K562 (cell line): ENCODE measurements around the gene PPIL1. TPM values are rescaled to one million over a fixed set of nuclear protein-coding genes. Genes with fewer than 3 reads are reported as not detected.

ENCODE experiments used
- ATAC-seq: fragments of 200-7000 bp; cut with Tn5 transposase; 3 replicates; pipeline ENCODE4 v1.9.1; 2020; ENCODE audit warnings: moderate library complexity
- BruUV-seq: library from RNA; stranded (reverse); fragments of 400-500 nt; replicated peaks from 2 replicates; lab custom pipeline; 2021; lab: Mats Ljungman, UMichigan
- CTCF ChIA-PET: fragments of 300-600 bp; formaldehyde crosslinking; extraction: SDS; loops from one replicate; lab custom pipeline; 2021; ENCODE audit warnings: low intra/inter-chr PET ratio; lab: Yijun Ruan, JAX
- POLR2A ChIA-PET: fragments of 300-600, 350-650 bp; sonication (Branson Sonifier 250); formaldehyde crosslinking; extraction: SDS; loops from one replicate; lab custom pipeline; 2021; ENCODE audit warnings: antibody characterized with exemption, inconsistent platforms; lab: Yijun Ruan, JAX
- DNase-seq, 4 experiments: peaks; one replicate each; pipeline versions ENCODE4 v3.0.0 to v3.0.0-alpha.2; 2011 to 2018; ENCODE audit warnings: low spot score in 3 of 4, mixed read lengths in 3 of 4; ENCODE audit errors: extremely low read depth in 1 of 4
- FAIRE-seq: peaks from 2 replicates; lab custom pipeline; 2011; peaks lifted over from hg19 to GRCh38; lab: Jason Lieb, UNC
- H2AFZ ChIP-seq: 2 replicates; pipeline ENCODE4 v1.6.0; 2011; ENCODE audit warnings: low read depth, low read length, control low read depth, inconsistent platforms
- H3K27ac ChIP-seq: fragments of 200-600 bp; 3 replicates; pipeline ENCODE4 v1.8.0; 2011; ENCODE audit warnings: low read depth, mild to moderate bottlenecking, control low read depth, inconsistent platforms, low read length, moderate library complexity, mixed read lengths; ENCODE audit errors: extremely low read depth
- H3K27me3 ChIP-seq, 2 experiments: fragments of 300-600 bp in 1 of 2; 2 replicates in 1 of 2; 3 replicates in 1 of 2; pipeline versions ENCODE4 v1.6.0 to v1.8.0; 2011; ENCODE audit warnings: inconsistent platforms in 2 of 2, low read length in 2 of 2, mild to moderate bottlenecking in 1 of 2, mixed read lengths in 1 of 2, moderate library complexity in 1 of 2; ENCODE audit not compliant: control insufficient read depth in 2 of 2, insufficient read depth in 2 of 2
- H3K36me3 ChIP-seq: fragments of 300-600 bp; 3 replicates; pipeline ENCODE4 v1.8.0; 2011; ENCODE audit warnings: mild to moderate bottlenecking, low read length, inconsistent platforms; ENCODE audit not compliant: control insufficient read depth, insufficient read depth
- H3K4me1 ChIP-seq, 2 experiments: fragments of 200-600 bp in 1 of 2; replicated peaks in 1 of 2; 2 replicates in 1 of 2; 3 replicates in 1 of 2; pipeline versions ENCODE4 v1.5.1 to v1.8.0; 2011; ENCODE audit warnings: inconsistent platforms in 2 of 2, low read length in 2 of 2, mild to moderate bottlenecking in 1 of 2, mixed read lengths in 1 of 2, moderate library complexity in 1 of 2; ENCODE audit not compliant: control insufficient read depth in 2 of 2, insufficient read depth in 2 of 2
- H3K4me2 ChIP-seq: 2 replicates; pipeline ENCODE4 v1.6.1; 2011; ENCODE audit warnings: low read length, control low read depth, inconsistent platforms, mixed read lengths; ENCODE audit not compliant: insufficient read depth
- H3K4me3 ChIP-seq: fragments of 200-600 bp; sonication (generic), shearing (Covaris generic); 2 replicates; pipeline ENCODE4 v1.5.1; 2016; ENCODE audit warnings: control low read depth, inconsistent platforms
- H3K79me2 ChIP-seq: fragments of 200-600 bp; 3 replicates; pipeline ENCODE4 v1.8.0; 2011; ENCODE audit warnings: low read length, inconsistent platforms; ENCODE audit not compliant: control insufficient read depth, insufficient read depth
- H3K9ac ChIP-seq, 2 experiments: 2 replicates each; pipeline versions ENCODE4 v1.6.0 to v1.6.1; 2011; ENCODE audit warnings: low read depth in 2 of 2, low read length in 2 of 2, control low read depth in 1 of 2, inconsistent platforms in 1 of 2, mild to moderate bottlenecking in 1 of 2, mixed read lengths in 1 of 2; ENCODE audit not compliant: insufficient read depth in 1 of 2
- H3K9me1 ChIP-seq: one replicate; pipeline ENCODE4 v1.6.0; 2011; ENCODE audit warnings: inconsistent platforms, mild to moderate bottlenecking, low read length, moderate library complexity; ENCODE audit not compliant: control insufficient read depth, insufficient read depth
- H3K9me3 ChIP-seq: replicated peaks from 2 replicates; pipeline ENCODE4 v1.5.1; 2011; ENCODE audit warnings: low read depth, low read length, inconsistent platforms; ENCODE audit not compliant: control insufficient read depth, insufficient read depth
- H4K20me1 ChIP-seq: replicated peaks from 2 replicates; pipeline ENCODE4 v1.6.1; 2011; ENCODE audit warnings: low read length, inconsistent platforms, mixed read lengths; ENCODE audit not compliant: control insufficient read depth, insufficient read depth
- BACH1 ChIP-seq: fragments of 200-800 bp; sonication (Bioruptor generic); IDR thresholded peaks from 2 replicates; pipeline ENCODE4 v1.6.1; 2016; ENCODE audit warnings: missing genetic modification characterization, missing compliant biosample characterization
- CREB3 ChIP-seq: fragments of 450-650 bp; conservative IDR thresholded peaks from 2 replicates; pipeline ENCODE4 v1.6.1; 2016; ENCODE audit warnings: missing genetic modification characterization, low read depth, mild to moderate bottlenecking, missing compliant biosample characterization, moderate library complexity
- FOS ChIP-seq: IDR thresholded peaks from 3 replicates; pipeline ENCODE4 v1.6.1; 2011; ENCODE audit not compliant: insufficient read length; ENCODE audit errors: extremely low read depth
- GATAD2A ChIP-seq: fragments of 450-650 bp; IDR thresholded peaks from 2 replicates; pipeline ENCODE4 v1.6.1; 2017
- MAZ ChIP-seq, 2 experiments: fragments of 450-650 bp in 1 of 2; sonication (generic) in 1 of 2; formaldehyde crosslinking; IDR thresholded peaks in 1 of 2; conservative IDR thresholded peaks in 1 of 2; 2 replicates each; pipeline versions ENCODE4 v1.4.0 to v1.5.0; 2020; ENCODE audit warnings: mild to moderate bottlenecking in 1 of 2, missing genetic modification reagents in 1 of 2
- MYC ChIP-seq, 2 experiments: fragments of 250-450 bp in 1 of 2; sonication (Bioruptor Pico) in 1 of 2; IDR thresholded peaks; 2 replicates each; pipeline versions ENCODE4 v1.5.1 to v1.6.1; 2012 to 2021; ENCODE audit warnings: low read depth in 2 of 2, borderline replicate concordance in 1 of 2, improper control_type of control experiment in 1 of 2, low read length in 1 of 2, mild to moderate bottlenecking in 1 of 2, moderate library complexity in 1 of 2
- NUFIP1 ChIP-seq: fragments of 450-650 bp; IDR thresholded peaks from 2 replicates; pipeline ENCODE4 v1.6.1; 2018; ENCODE audit not compliant: partially characterized antibody
- SMAD4 ChIP-seq: fragments of 250-450 bp; sonication (Bioruptor Pico); conservative IDR thresholded peaks from 2 replicates; pipeline ENCODE4 v1.8.0; 2021; ENCODE audit warnings: inconsistent platforms, mild to moderate bottlenecking, moderate library complexity
- ZNF592 ChIP-seq: fragments of 450-650 bp; IDR thresholded peaks from 2 replicates; pipeline ENCODE4 v1.6.1; 2017; ENCODE audit warnings: antibody characterized with exemption, mild to moderate bottlenecking
- ZNF764 ChIP-seq: fragments of 250-450 bp; sonication (Bioruptor Pico); IDR thresholded peaks from 2 replicates; pipeline ENCODE4 v1.4.0; 2020; ENCODE audit warnings: low read depth, mild to moderate bottlenecking, moderate library complexity
- WGBS: fragments of 100-300 bp; shearing (Covaris generic); methylation state at CpG from one replicate; pipeline ENCODE4 v1.1.6; 2016; ENCODE audit warnings: low coverage, mixed read lengths; ENCODE audit not compliant: insufficient coverage; ENCODE audit errors: missing lambda C conversion rate; 5-methylcytosine and 5-hydroxymethylcytosine counted together
- in situ Hi-C: fragments of 300-500 bp; cut with MboI; formaldehyde crosslinking; loops from 4 replicates; pipeline ENCODE4 v1.15.0; 2018; ENCODE audit warnings: inconsistent platforms, mixed read lengths
- intact Hi-C: fragments of 100-400 bp; cut with micrococcal nuclease; formaldehyde crosslinking; loops from 2 replicates; pipeline ENCODE4 v1.14.2; 2022
- polyA plus RNA-seq, 8 experiments: library from polyadenylated mRNA; depleted of rRNA in 4 of 8; stranded (reverse) in 5 of 8; unstranded in 3 of 8; fragments of >200 nt; fragmentation: Nextera tagmentation in 2 of 8; fragmentation: Illumina TruSeq in 1 of 8; extraction: Ambion mirVana in 2 of 8; extraction: Trizol in 1 of 8; gene quantifications; 2 replicates each; pipeline versions ENCODE4 v1.2.1 to v1.2.3, GENCODE V29; 2011 to 2014; ENCODE audit warnings: inconsistent platforms in 1 of 8, missing spikeins in 1 of 8
- total RNA-seq, 7 experiments: library from RNA; depleted of rRNA in 6 of 7; stranded (reverse); fragments of >200 nt in 6 of 7; fragmentation: Illumina TruSeq in 2 of 7; extraction: Trizol in 2 of 7; gene quantifications; 2 replicates each; pipeline versions ENCODE4 v1.2.1 to v1.2.3, GENCODE V29; 2011 to 2021; ENCODE audit warnings: low replicate concordance in 1 of 7

Gene PPIL1
- total and polyA plus RNA-seq, 9 of the 15 experiments (the other 6 are each of a cell fraction or from before 2014, with no cell fraction given), result 65.8 to 205 (median 130) TPM

- FAIRE-seq (no peak), ATAC-seq (peak; percentile 0; the same call in 1 of the 3 replicates), DNase-seq (peak in 1 of 4 experiments; percentile 55)
- H3K79me2 ChIP-seq, result peaks cover 73% of the 10 kb centered on the region
- intact Hi-C loops, result loop anchor here (2.0 to 10.0 kb wide), 4 partner anchors 99 to 345 kb away; partner anchors contain the start of gene MTCH1
- H3K9me1 ChIP-seq, result no peaks in the 10 kb centered on the region
- H3K27ac ChIP-seq, result peak overlapping the region; percentile 90
- 17% methylated on average over 7 of the region's 7 CpGs for WGBS
- ChIA-PET CTCF (no interaction called here), POLR2A (interaction anchor here (1.0 to 5.8 kb wide), 7 partner anchors 10 to 281 kb away, joined by 3 to 79 read pairs (median 6); partner anchors contain the start of gene PPIL1)
- H3K4me1 ChIP-seq, result peaks cover 17 to 37% of the 10 kb centered on the region in 2 experiments; a peak in 4 of 5 replicates
- H2AFZ ChIP-seq, result 0 out of 2 replicates have a peak overlapping the region, but pooled peaks have one; percentile 5
- peaks cover 16% of the 10 kb centered on the region for H3K36me3 ChIP-seq
- H3K9ac ChIP-seq, result peak overlapping the region; percentile 46 to 88; a peak in 3 of 4 replicates
- H3K27me3 ChIP-seq, result no peaks in the 10 kb centered on the region
- in situ Hi-C loops, result no loop called here
- H4K20me1 ChIP-seq, result no peaks in the 10 kb centered on the region
- peak overlapping the region; percentile 64; the same call in 1 of the 2 replicates for H3K4me3 ChIP-seq
- BruUV-seq, result no TSS peak
- peak overlapping the region; percentile 88 for H3K4me2 ChIP-seq
- no peaks in the 10 kb centered on the region for H3K9me3 ChIP-seq
- TF ChIP-seq FOS (no peak), GATAD2A (no peak), ZNF592 (peak; percentile 65; the same call in 1 of the 2 replicates), BACH1 (tag) (0 out of 2 replicates have a peak, but pooled peaks have one; percentile 14), ZNF764 (no peak), CREB3 (tag) (peak; percentile 65; the same call in 1 of the 2 replicates), MAZ (CRISPR knock-in tag; conservative IDR thresholded peaks at IDR 0.05 in 1 of 2, IDR thresholded peaks at IDR 0.05 in 1 of 2) (0 out of 4 replicates have a peak, but pooled peaks of 1 of the 2 experiments have one; percentile 14), MYC (IDR thresholded peaks at IDR 0.05; ENCODE audit: low read depth, low read length) (0 out of 2 replicates have a peak, but pooled peaks have one; percentile 5), MYC (CRISPR knock-in tag; IDR thresholded peaks at IDR 0.05; ENCODE audit: borderline replicate concordance, low read depth) (no peak), SMAD4 (CRISPR knock-in tag) (0 out of 2 replicates have a peak, but pooled peaks have one; percentile 55), NUFIP1 (peak; percentile 8)
Measured at GRCh38 chr6:36888115-36888643, 13.6 kb upstream of the PPIL1 start.
